ENCODE results near the gene OCIAD2. TPM values are rescaled to one million over a fixed set of nuclear protein-coding genes. Genes with fewer than 3 reads are reported as not detected.
"Not testable (repeated sequence)": the region's sequence is repeated elsewhere in the genome, so short reads cannot be mapped to it uniquely, and the experiment has no call there.

OCIAD2 gene
- total RNA-seq, 1 donor from 2014 or later: 18.1 TPM

DNA sequence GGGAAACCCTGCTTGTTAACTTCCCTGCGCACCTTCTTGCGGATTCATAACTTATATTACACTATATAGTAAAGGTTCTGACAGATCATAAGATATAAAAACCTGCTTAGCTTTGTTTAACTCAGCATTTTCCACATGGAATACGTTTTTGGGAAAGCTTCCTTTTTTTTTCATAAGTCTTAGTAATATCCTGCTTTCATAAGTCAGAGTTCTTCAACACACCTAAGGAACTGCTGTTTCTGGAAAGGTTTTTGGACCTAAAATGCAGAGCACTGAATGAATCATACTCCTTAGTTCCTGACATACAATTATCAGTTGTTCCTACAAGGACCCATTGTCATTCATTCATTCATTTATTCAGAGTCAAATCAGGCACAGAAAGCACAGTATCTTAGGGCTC, 32.3 kb upstream of the OCIAD2 start:
- TF ChIP-seq CTCF (IDR thresholded peaks at IDR 0.05): no peak
- peaks cover 16% of the 10 kb centered on the region for H3K4me1 Mint-ChIP-seq (ENCODE audit: low read depth)
- peaks cover 6% of the 10 kb centered on the region for H3K9me3 Mint-ChIP-seq (ENCODE audit: low read depth)
- H3K4me3 Mint-ChIP-seq (ENCODE audit: unreplicated experiment): no peak overlapping the region
- peaks cover 2% of the 10 kb centered on the region for H3K36me3 Mint-ChIP-seq (ENCODE audit: low read depth)
- no peak overlapping the region for H3K27ac Mint-ChIP-seq (ENCODE audit: unreplicated experiment)
- DNase-seq (ENCODE audit: low spot score): no peak
- peaks cover 8% of the 10 kb centered on the region for H3K27me3 Mint-ChIP-seq (ENCODE audit: low read depth)

DNA sequence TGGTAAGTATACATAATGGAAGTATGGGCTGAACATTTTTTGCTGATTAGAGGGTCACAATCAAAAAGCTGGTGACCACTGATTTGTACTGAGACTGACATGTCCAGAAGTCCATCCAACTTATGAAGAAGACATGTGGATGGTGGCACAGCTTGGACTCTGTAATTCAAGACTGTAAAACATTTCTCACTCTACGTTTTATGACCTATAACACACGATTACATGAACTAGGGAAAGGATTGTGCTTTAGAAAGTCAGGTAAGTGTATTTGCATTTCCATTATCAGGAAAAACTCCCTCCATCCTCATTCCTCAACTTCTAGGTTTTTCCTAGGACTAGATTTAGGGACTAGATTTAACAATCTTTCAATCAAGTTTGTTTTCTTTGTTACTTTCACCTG, 30.5 kb upstream of the OCIAD2 start:
- TF ChIP-seq CTCF (IDR thresholded peaks at IDR 0.05): no peak
- Mint-ChIP-seq H3K4me3 (ENCODE audit: unreplicated experiment) (no peak overlapping the region), H3K36me3 (ENCODE audit: low read depth) (peaks cover 2% of the 10 kb centered on the region), H3K27me3 (ENCODE audit: low read depth) (peaks cover 5% of the 10 kb centered on the region), H3K27ac (ENCODE audit: unreplicated experiment) (no peak overlapping the region), H3K9me3 (ENCODE audit: low read depth) (peaks cover 6% of the 10 kb centered on the region), H3K4me1 (ENCODE audit: low read depth) (peaks cover 16% of the 10 kb centered on the region)
- DNase-seq (ENCODE audit: low spot score): no peak

DNA sequence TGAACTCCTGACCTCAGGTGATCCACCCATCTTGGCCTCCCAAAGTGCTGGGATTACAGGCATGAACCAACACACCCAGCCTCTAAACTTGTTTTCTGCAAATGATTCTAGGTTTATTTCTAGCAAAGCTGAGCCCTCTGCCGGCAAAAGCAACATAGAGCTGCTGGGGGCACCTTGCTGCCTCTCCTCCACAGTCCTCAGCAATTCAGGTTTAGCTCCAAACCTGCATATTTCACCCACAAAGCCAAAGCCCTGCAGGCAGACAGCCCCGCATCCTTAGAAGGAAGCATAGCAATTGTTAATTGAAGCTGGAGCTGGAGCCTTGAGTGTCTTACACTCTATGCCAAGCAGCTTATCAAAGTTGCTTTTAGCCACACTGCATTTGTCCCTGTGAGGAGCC, 24.9 kb upstream of the OCIAD2 start:
- H3K36me3 Mint-ChIP-seq (ENCODE audit: low read depth): no peaks in the 10 kb centered on the region
- TF ChIP-seq CTCF (IDR thresholded peaks at IDR 0.05): no peak
- H3K9me3 Mint-ChIP-seq (ENCODE audit: low read depth): peaks cover 8% of the 10 kb centered on the region
- H3K27ac Mint-ChIP-seq (ENCODE audit: unreplicated experiment): no peak overlapping the region
- no peak for DNase-seq (ENCODE audit: low spot score)
- H3K4me1 Mint-ChIP-seq (ENCODE audit: low read depth): no peaks in the 10 kb centered on the region
- no peak overlapping the region for H3K4me3 Mint-ChIP-seq (ENCODE audit: unreplicated experiment)
- no peaks in the 10 kb centered on the region for H3K27me3 Mint-ChIP-seq (ENCODE audit: low read depth)

DNA sequence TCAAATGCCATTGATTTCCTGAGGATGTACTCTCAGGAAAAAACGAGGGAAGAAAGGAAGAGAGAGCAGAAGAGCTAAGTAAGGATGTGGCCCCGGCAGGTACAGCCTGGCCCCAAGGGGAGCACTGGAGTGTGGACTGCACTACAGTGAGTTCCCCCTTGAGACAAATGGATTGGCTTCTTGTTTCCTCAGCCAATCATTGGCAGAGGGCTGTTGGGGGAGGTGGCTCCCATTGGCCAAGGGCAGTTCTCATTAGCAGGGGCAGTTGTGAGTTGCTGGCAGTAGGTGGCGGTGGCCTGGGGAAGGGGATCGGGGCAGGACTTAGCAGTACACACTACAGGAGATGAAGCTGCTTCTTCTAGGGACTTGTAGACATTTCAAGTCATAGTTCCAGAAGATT, 24.1 kb upstream of the OCIAD2 start:
- H3K27me3 Mint-ChIP-seq (ENCODE audit: low read depth): no peaks in the 10 kb centered on the region
- H3K4me1 Mint-ChIP-seq (ENCODE audit: low read depth): no peaks in the 10 kb centered on the region
- DNase-seq (ENCODE audit: low spot score): no peak
- peaks cover 8% of the 10 kb centered on the region for H3K9me3 Mint-ChIP-seq (ENCODE audit: low read depth)
- no peaks in the 10 kb centered on the region for H3K36me3 Mint-ChIP-seq (ENCODE audit: low read depth)
- H3K27ac Mint-ChIP-seq (ENCODE audit: unreplicated experiment): no peak overlapping the region
- no peak overlapping the region for H3K4me3 Mint-ChIP-seq (ENCODE audit: unreplicated experiment)
- no peak for TF ChIP-seq CTCF (IDR thresholded peaks at IDR 0.05)

GRCh38 chr4:48924416-48924815, 17.8 kb upstream of the OCIAD2 start:
- Mint-ChIP-seq H3K27me3 (ENCODE audit: low read depth) (peaks cover 4% of the 10 kb centered on the region), H3K4me1 (ENCODE audit: low read depth) (no peaks in the 10 kb centered on the region), H3K27ac (ENCODE audit: unreplicated experiment) (no peak overlapping the region), H3K4me3 (ENCODE audit: unreplicated experiment) (no peak overlapping the region), H3K36me3 (ENCODE audit: low read depth) (peaks cover 4% of the 10 kb centered on the region), H3K9me3 (ENCODE audit: low read depth) (peaks cover 8% of the 10 kb centered on the region)
- DNase-seq (ENCODE audit: low spot score): no peak
- TF ChIP-seq CTCF (IDR thresholded peaks at IDR 0.05): no peak

GRCh38 chr4:48923065-48923464, 16.5 kb upstream of the OCIAD2 start:
- not testable (repeated sequence) for H3K36me3 Mint-ChIP-seq (ENCODE audit: low read depth); H3K9me3 Mint-ChIP-seq (ENCODE audit: low read depth); H3K4me1 Mint-ChIP-seq (ENCODE audit: low read depth); H3K4me3 Mint-ChIP-seq (ENCODE audit: unreplicated experiment); H3K27ac Mint-ChIP-seq (ENCODE audit: unreplicated experiment); H3K27me3 Mint-ChIP-seq (ENCODE audit: low read depth); DNase-seq (ENCODE audit: low spot score)
